AG10803 (cell line): ENCODE results near the gene CEP112.

Source experiments
- DNase-seq: peaks from one replicate; pipeline ENCODE4 v3.0.0; 2010; ENCODE audit warnings: low read depth
- H3K4me3 ChIP-seq: 2 replicates; pipeline ENCODE4 v1.5.1; 2011; ENCODE audit warnings: mild to moderate bottlenecking, low read length, control low read depth
- TF ChIP-seq, protein P1 (sequence below): conservative IDR thresholded peaks from 2 replicates; pipeline ENCODE4 v1.5.1; 2011; ENCODE audit warnings: mild to moderate bottlenecking, low read length, control low read depth, inconsistent platforms

Gene CEP112

DNA sequence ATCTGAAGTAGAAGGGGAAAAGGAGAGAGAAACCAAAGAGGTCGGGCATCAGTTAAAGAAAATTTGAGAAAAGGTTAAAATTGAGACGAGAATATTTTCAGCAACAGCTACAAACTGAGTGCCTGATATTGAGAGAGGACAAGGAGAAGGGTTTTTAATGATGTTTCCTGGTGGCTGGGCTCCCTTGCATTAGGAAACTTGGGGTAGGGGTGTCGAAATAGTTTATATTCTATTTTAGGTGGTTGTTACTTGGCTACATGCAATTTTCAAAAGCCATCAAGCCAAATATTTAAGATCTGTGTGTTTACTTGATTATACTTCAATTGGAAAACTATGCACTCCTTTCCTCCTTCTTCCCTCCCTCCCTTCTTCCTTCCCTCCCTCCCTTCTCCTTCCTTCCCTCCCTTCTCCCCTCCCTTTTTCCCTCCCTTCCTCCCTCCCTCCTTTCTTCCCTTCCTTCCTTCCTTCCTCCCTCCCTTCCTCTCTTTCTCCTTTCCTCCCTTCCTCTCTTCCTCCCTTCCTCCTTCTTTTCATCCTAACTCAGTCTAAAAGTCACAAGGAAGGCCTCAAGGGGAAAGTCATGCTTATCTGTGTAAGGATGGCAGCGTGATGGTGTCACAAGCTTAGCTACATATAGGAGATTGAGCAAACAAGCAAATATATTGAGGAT lies 39.1 kb upstream of the CEP112 start:
- DNase-seq: peak; percentile 31
- no peak overlapping the region for H3K4me3 ChIP-seq
- TF ChIP-seq, protein P1, sequence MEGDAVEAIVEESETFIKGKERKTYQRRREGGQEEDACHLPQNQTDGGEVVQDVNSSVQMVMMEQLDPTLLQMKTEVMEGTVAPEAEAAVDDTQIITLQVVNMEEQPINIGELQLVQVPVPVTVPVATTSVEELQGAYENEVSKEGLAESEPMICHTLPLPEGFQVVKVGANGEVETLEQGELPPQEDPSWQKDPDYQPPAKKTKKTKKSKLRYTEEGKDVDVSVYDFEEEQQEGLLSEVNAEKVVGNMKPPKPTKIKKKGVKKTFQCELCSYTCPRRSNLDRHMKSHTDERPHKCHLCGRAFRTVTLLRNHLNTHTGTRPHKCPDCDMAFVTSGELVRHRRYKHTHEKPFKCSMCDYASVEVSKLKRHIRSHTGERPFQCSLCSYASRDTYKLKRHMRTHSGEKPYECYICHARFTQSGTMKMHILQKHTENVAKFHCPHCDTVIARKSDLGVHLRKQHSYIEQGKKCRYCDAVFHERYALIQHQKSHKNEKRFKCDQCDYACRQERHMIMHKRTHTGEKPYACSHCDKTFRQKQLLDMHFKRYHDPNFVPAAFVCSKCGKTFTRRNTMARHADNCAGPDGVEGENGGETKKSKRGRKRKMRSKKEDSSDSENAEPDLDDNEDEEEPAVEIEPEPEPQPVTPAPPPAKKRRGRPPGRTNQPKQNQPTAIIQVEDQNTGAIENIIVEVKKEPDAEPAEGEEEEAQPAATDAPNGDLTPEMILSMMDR: no peak

DNA sequence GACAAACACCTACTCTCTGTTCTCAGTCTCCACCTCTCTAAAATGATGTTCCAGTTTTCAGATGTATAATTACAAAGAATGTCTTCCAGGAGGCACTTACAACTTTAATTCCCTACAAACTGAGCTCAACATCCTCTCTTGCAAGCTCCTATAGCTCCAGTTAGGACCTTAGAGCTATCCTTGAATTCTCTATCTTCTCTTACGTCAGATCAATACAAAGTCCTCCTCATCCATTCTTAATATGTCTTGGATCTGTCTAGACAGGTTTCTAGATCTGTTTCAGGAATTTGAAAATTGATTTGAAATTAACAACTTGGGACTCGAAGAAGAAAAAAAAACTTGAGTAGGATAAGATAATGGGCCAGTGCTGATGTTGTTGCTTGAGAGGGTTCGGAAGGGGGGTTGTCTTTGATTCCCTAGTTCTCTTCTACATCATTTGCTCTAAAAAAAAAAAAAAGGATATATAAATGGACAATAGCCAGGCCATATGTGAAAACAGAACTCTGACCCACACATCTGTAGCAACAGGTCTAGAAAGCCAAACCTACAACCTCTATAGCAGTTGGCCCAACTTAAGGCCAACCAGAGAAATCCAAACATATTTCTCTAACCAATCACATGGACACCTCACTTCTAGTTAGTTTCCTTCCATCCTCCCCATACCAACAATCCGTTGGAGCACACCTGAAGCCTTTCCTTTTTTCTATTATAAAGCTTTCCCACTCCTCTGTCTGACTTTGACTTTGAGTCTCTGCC lies 38.0 kb upstream of the CEP112 start:
- DNase-seq: no peak
- TF ChIP-seq, protein P1: no peak
- H3K4me3 ChIP-seq: no peak overlapping the region

DNA sequence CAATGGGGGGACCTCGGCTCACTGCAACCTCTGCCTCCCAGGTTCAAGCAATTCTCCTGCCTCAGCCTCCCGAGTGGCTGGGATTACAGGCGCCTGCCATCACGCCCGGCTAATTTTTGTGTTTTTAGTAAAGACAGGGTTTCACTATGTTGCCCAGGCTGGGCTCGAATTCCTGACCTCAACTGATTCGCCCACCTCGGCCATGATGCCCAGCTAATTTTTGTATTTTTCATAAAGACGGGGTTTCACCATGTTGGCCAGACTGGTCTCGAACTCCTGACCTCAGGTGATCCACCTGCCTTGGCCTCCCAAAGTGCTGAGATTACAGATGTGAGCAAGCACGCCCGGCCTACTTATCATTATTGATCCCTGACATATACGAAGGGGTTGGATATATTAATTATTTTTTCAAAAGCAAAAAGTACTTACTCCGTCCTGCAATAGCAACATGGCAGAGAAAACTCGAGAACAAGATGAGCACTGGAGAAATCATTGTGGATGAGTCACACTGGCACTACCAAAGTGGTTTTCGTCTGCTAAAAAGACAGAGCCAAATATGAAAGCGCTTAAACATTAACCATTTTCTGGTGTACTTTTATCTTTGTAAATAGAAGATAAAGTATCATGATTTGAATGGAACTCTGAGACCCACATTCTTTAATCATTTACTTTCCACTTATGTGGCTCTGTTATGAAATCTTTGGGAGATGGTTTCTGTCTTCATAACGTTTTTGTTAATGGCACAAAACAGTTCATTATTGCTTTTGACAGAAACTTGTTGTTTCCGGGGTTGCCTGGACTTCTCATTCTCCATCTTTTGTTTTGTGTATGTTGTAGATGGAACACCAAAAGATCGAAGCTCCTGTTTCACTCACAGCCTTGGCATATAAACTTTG lies 37.2 kb upstream of the CEP112 start, which contains the start of gene APOH:
APOH (minus strand) TSS at position 529 of the 896 bp plus-strand sequence; CDS start at position 493, 36 bp downstream.
- no peak for DNase-seq
- H3K4me3 ChIP-seq: no peak within 1 kb of the TSS
- TF ChIP-seq, protein P1: no peak

DNA sequence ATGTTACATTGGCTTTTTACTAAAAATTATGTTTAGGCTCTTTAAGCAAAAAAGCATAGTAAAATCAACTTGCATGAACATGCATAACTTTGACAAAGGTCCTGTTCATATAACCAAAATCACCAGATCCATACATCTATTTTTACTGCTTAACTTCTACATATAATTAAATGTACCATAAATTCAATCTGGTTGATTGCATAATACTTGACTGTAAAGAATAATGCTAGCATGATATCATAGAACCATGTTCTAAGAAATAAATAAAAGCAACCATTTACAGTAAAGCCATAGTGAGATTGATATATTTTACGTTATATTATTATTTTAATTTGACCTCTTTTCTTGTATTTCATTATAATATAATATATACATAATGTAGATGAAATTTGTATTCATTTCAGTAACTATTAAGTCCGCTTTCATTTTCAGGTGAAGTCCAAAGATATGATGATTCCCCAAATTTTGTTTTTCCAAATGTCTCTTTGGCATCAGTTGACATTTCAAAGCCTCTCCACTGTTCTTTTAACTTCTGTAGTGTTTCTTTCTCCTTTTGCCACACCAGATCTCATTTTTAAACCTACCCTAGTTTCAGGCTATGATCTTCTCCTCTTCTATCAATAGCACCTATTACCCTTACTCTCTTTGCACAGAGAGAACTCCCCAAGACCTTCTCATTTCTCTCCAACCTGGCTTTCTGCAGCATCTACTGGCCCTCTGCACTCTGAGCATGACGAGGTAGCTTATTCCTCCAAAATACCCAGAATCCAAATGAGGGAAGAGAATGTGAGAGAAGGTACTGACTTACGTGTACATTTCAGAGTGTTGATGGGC lies 35.5 kb upstream of the CEP112 start:
- TF ChIP-seq, protein P1: no peak
- DNase-seq: no peak
- H3K4me3 ChIP-seq: no peak overlapping the region

DNA sequence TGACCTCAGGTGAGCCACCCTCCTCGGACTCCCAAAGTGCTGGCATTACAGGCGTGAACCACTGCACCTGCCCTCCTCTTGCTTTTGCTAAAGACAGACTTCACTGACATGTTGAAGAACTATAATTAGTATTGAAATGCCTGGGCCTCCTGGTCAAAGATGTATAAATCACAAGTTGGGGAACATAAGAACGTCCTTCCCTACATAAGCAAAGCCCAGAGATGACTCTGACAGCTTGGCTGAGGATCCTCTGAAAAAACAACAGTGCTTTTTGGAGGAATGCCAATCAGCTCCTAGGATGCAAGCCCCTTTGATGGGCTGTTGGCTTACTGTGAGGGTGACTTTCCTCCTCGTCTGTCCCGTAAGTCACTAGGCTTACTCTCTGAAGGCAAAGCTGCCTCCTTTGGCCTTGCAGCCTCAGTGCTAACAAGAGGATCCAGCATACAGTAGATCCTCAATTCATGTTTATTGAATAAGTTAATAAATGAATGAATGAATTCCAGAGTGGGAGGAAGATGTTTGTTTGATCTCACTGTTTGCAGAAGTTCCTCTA lies 30.9 kb upstream of the CEP112 start:
- no peak for DNase-seq
- TF ChIP-seq, protein P1: no peak
- no peak overlapping the region for H3K4me3 ChIP-seq
